Uterus (tissue), 2 donors: ENCODE data around the gene SRCIN1.
"Not testable (repeated sequence)": the region's sequence is repeated elsewhere in the genome, so short reads cannot be mapped to it uniquely, and the experiment has no call there.

ENCODE experiments used
- POLR2A ChIP-seq, 2 donors: fragments of 450-650 bp; IDR thresholded peaks; one replicate each; pipeline ENCODE4 v1.6.1; 2016; ENCODE audit warnings: antibody characterized with exemption in 2 of 2, mild to moderate bottlenecking in 1 of 2, moderate library complexity in 1 of 2
- TF ChIP-seq, protein P1 (sequence below), 4 experiments: fragments of 200-600 bp in 2 of 4; fragments of 450-650 bp in 2 of 4; sonication (generic) in 2 of 4; IDR thresholded peaks; one replicate each; pipeline ENCODE4 v1.5.1; 2016 to 2019; ENCODE audit warnings: antibody characterized with exemption in 4 of 4, mild to moderate bottlenecking in 2 of 4, moderate library complexity in 1 of 4

DNA sequence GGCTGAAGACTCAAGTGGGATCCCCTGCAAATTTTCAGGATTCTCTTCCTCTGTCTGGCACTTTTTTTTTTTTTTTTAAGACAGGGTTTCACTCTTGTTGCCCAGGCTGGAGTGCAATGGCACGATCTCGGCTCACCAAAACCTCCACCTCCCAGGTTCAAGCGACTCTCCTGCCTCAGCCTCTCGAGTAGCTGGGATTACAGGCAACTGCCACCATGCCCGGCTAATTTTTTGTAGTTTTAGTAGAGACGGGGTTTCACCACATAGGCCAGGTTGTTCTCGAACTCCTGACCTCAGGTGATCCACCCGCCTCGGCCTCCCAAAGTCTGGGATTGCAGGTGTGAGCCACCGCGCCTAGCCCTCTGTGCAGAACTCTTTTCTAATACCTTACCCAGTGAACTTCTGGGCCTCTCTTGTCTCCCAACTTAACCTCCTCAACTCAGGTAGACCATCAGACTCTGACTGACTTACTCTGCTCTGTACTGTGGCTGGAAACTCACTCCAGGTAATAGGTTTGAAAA, 45.0 kb upstream of the SRCIN1 start:
- not testable (repeated sequence) for TF ChIP-seq POLR2A (IDR thresholded peaks at IDR 0.05)
- TF ChIP-seq, protein P1, sequence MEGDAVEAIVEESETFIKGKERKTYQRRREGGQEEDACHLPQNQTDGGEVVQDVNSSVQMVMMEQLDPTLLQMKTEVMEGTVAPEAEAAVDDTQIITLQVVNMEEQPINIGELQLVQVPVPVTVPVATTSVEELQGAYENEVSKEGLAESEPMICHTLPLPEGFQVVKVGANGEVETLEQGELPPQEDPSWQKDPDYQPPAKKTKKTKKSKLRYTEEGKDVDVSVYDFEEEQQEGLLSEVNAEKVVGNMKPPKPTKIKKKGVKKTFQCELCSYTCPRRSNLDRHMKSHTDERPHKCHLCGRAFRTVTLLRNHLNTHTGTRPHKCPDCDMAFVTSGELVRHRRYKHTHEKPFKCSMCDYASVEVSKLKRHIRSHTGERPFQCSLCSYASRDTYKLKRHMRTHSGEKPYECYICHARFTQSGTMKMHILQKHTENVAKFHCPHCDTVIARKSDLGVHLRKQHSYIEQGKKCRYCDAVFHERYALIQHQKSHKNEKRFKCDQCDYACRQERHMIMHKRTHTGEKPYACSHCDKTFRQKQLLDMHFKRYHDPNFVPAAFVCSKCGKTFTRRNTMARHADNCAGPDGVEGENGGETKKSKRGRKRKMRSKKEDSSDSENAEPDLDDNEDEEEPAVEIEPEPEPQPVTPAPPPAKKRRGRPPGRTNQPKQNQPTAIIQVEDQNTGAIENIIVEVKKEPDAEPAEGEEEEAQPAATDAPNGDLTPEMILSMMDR (IDR thresholded peaks at IDR 0.05): not testable (repeated sequence)
